ENCODE measurements around the gene ATP23. TPM values are rescaled to one million over a fixed set of nuclear protein-coding genes. Genes with fewer than 3 reads are reported as not detected.
A peak's percentile ranks its signal among the peaks of the same experiment; 100 is the strongest.

ATP23 gene
- 10.3 TPM for total RNA-seq (2021; ENCODE audit: unreplicated experiment)
- 10.2 TPM for polyA plus RNA-seq (2012; ENCODE audit: insufficient read length)
- percentile 49 among the genes with signal in this experiment for Bru-seq, nascent RNA
- percentile 57 among the genes with signal in this experiment for BruChase-seq, experiment 1, labeled RNA remaining after a 2-hour chase
- percentile 54 among the genes with signal in this experiment for BruChase-seq, experiment 2, labeled RNA remaining after a 6-hour chase
- long read RNA-seq, partial matches to known transcripts, result 0 of 5 reads
- long read RNA-seq, other reads (novel, unspliced or antisense), result 0 of 5 reads

DNA sequence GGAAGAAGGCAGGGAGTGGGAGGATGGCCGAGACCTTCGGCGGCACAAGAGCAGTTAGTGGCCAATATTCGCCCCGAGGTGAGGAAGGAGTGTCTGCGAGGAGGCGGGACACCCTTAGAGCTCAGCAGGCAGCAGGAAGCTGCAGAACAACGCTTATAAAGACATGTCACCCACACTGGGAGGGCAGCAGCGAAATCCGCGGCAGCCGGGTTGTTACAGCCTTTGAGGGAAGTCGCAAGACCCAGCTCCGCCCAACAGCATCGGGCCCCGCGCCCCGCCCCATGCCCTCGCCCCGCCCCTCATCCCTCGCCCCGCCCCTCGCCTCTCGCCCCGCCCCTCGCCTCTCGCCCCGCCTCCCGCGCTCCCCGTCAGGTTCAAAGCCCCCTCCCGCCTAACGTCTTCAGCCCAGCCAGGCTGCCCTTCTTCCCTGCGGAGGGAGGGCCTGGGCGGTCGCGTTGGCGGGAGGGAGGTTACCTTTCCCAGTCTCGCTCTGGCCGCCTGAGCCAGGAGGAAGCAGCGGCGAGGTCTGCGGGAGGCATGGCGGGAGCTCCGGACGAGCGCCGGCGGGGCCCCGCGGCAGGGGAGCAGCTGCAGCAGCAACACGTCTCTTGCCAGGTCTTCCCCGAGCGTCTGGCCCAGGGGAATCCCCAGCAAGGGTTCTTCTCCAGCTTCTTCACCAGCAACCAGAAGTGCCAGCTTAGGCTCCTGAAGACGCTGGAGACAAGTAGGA is at the start of gene ATP23:
ATP23 (plus strand) TSS at position 403 of the 730 bp plus-strand sequence; CDS start at position 538, 135 bp downstream.
- TF ChIP-seq POLR2AphosphoS5 (IDR thresholded peaks at IDR 0.05; ENCODE audit: low read depth, low read length) (peak; percentile 79), REST (IDR thresholded peaks at IDR 0.05; ENCODE audit: insufficient read depth in 1 of 2, low read depth in 2 of 2, low read length in 1 of 2) (no peak), TCF7L2 (IDR thresholded peaks at IDR 0.05; ENCODE audit: low read depth, low read length) (peak; percentile 81)
- no peaks in the 10 kb centered on the region for H3K9me3 ChIP-seq (ENCODE audit: control insufficient read depth, insufficient read depth, low read depth, low read length)
- H3K4me3 ChIP-seq (ENCODE audit: low read depth in 2 of 2, low read length in 2 of 2), result peak within 1 kb of the TSS; percentile 64 to 68
- CTCF ChIA-PET, result interaction anchor here (0.7 kb wide), 1 partner anchor 138 kb away, joined by 3 read pairs; no protein-coding TSS in a partner anchor
- H3K27me3 ChIP-seq (ENCODE audit: control insufficient read depth, insufficient read depth, low read length), result no peaks in the 10 kb centered on the region
- no TSS peak for BruUV-seq (replicated peaks)
- peak within 1 kb of the TSS; percentile 78 for H3K27ac ChIP-seq (ENCODE audit: low read length)
- H3K36me3 ChIP-seq (ENCODE audit: control insufficient read depth, insufficient read depth, low read length), result no peaks in the 10 kb centered on the region; the same call in 1 of the 2 replicates
- POLR2A ChIA-PET, result interaction anchor here (0.7 kb wide), 3 partner anchors 90 to 116 kb away, joined by 3 to 4 read pairs (median 3); no protein-coding TSS in a partner anchor
- ATAC-seq (peak; percentile 95), DNase-seq (ENCODE audit: low read depth, low spot score) (peak; percentile 47)
- H3K4me1 ChIP-seq (ENCODE audit: control insufficient read depth, insufficient read depth, low read length), result peaks cover 10% of the 10 kb centered on the region
- in situ Hi-C loops (cut with HindIII; ENCODE audit: low pct_unique_long_range_greater_than_20kb, low sequenced_read_pairs) (no loop called here), intact Hi-C loops (cut with micrococcal nuclease; ENCODE audit: unreplicated experiment) (no loop called here)

GRCh38 chr12:57892232-57892972 is 49.0 kb upstream of the ATP23 start:
- H3K4me1 ChIP-seq (ENCODE audit: control insufficient read depth, insufficient read depth, low read length), result peaks cover 77% of the 10 kb centered on the region
- TF ChIP-seq REST (IDR thresholded peaks at IDR 0.05; ENCODE audit: insufficient read depth in 1 of 2, low read depth in 2 of 2, low read length in 1 of 2) (no peak), TCF7L2 (IDR thresholded peaks at IDR 0.05; ENCODE audit: low read depth, low read length) (no peak), CTCF (IDR thresholded peaks at IDR 0.05) (no peak), POLR2AphosphoS5 (IDR thresholded peaks at IDR 0.05; ENCODE audit: low read depth, low read length) (no peak), SIN3A (IDR thresholded peaks at IDR 0.05; ENCODE audit: borderline replicate concordance, insufficient read depth, low read depth, low read length) (no peak)
- peak overlapping the region; percentile 97 for H3K27ac ChIP-seq (ENCODE audit: low read length)
- BruUV-seq (replicated peaks), result no TSS peak
- H3K4me3 ChIP-seq (ENCODE audit: low read depth in 2 of 2, low read length in 2 of 2), result no peak overlapping the region
- H3K27me3 ChIP-seq (ENCODE audit: control insufficient read depth, insufficient read depth, low read length), result no peaks in the 10 kb centered on the region
- no peak for DNase-seq (ENCODE audit: low read depth, low spot score)
- POLR2A ChIA-PET, result interaction anchor here (1.4 kb wide), 1 partner anchor 46 kb away, joined by 12 read pairs; the partner anchor contains the start of gene CTDSP2
- H3K36me3 ChIP-seq (ENCODE audit: control insufficient read depth, insufficient read depth, low read length), result no peaks in the 10 kb centered on the region
- intact Hi-C loops (cut with micrococcal nuclease; ENCODE audit: unreplicated experiment) (no loop called here), in situ Hi-C loops (cut with HindIII; ENCODE audit: low pct_unique_long_range_greater_than_20kb, low sequenced_read_pairs) (no loop called here)
- no peak for ATAC-seq
- CTCF ChIA-PET, result no interaction called here
- H3K9me3 ChIP-seq (ENCODE audit: control insufficient read depth, insufficient read depth, low read depth, low read length), result no peaks in the 10 kb centered on the region
